HepG2 (cell line): Measurements from ENCODE around the gene TRIM72. TPM values are rescaled to one million over a fixed set of nuclear protein-coding genes. Genes with fewer than 3 reads are reported as not detected.
A peak's percentile ranks its signal among the peaks of the same experiment; 100 is the strongest.

Experiments
- ATF7 ChIP-seq, 2 experiments: fragments of 450-650 bp in 1 of 2; sonication (generic) in 1 of 2; formaldehyde crosslinking in 1 of 2; IDR thresholded peaks; 2 replicates each; pipeline versions ENCODE4 v1.4.0 to v1.6.1; 2016 to 2020; ENCODE audit warnings: antibody characterized with exemption in 1 of 2, mild to moderate bottlenecking in 1 of 2, missing genetic modification reagents in 1 of 2
- MTA1 ChIP-seq: sonication (generic); formaldehyde crosslinking; IDR thresholded peaks from 2 replicates; pipeline ENCODE4 v1.4.0; 2020; ENCODE audit warnings: missing genetic modification reagents, mild to moderate bottlenecking, borderline replicate concordance
- THYN1 ChIP-seq: sonication (generic); formaldehyde crosslinking; IDR thresholded peaks from 2 replicates; pipeline ENCODE4 v1.8.1; 2023; ENCODE audit warnings: low read depth, mild to moderate bottlenecking, moderate library complexity, missing genetic modification reagents, borderline replicate concordance
- ZNF33A ChIP-seq: sonication (generic); formaldehyde crosslinking; IDR thresholded peaks from 2 replicates; pipeline ENCODE4 v1.5.1; 2020; ENCODE audit warnings: missing genetic modification reagents, mild to moderate bottlenecking, moderate library complexity, borderline replicate concordance
- ZNF570 ChIP-seq: sonication (generic); formaldehyde crosslinking; IDR thresholded peaks from 2 replicates; pipeline ENCODE4 v1.4.0; 2020; ENCODE audit warnings: mild to moderate bottlenecking, missing genetic modification reagents, borderline replicate concordance
- ZNF598 ChIP-seq: sonication (generic); formaldehyde crosslinking; IDR thresholded peaks from 2 replicates; pipeline ENCODE4 v1.5.1; 2020; ENCODE audit warnings: mild to moderate bottlenecking, missing genetic modification reagents, borderline replicate concordance
- ZNF709 ChIP-seq: sonication (generic); formaldehyde crosslinking; IDR thresholded peaks from 2 replicates; pipeline ENCODE4 v1.5.0; 2020; ENCODE audit warnings: mild to moderate bottlenecking, missing genetic modification reagents
- ZNF766 ChIP-seq: sonication (generic); formaldehyde crosslinking; IDR thresholded peaks from 2 replicates; pipeline ENCODE4 v1.5.0; 2020; ENCODE audit warnings: missing genetic modification reagents, borderline replicate concordance
- ZNF777 ChIP-seq: sonication (generic); formaldehyde crosslinking; IDR thresholded peaks from 2 replicates; pipeline ENCODE4 v1.4.0; 2020; ENCODE audit warnings: missing genetic modification reagents
- polyA plus RNA-seq, 8 experiments: library from polyadenylated mRNA; depleted of rRNA in 3 of 8; stranded (reverse) in 7 of 8; unstranded in 1 of 8; fragments of >200 nt; fragmentation: Illumina TruSeq in 4 of 8; extraction: Trizol in 4 of 8; gene quantifications; 2 replicates each; pipeline versions ENCODE4 v1.2.1 to v1.2.3, GENCODE V29; 2011 to 2016; ENCODE audit warnings: low read depth in 4 of 8, missing spikeins in 1 of 8, mixed read lengths in 1 of 8; ENCODE audit not compliant: insufficient read depth in 1 of 8
- total RNA-seq, 5 experiments: library from RNA; depleted of rRNA; stranded (reverse); fragments of >200 nt; fragmentation: Illumina TruSeq; extraction: Trizol; gene quantifications; 2 replicates each; pipeline ENCODE4 v1.2.3, GENCODE V29; 2016; ENCODE audit warnings: low read depth in 1 of 5
- TF ChIP-seq, protein P1 (sequence below): sonication (generic); formaldehyde crosslinking; IDR thresholded peaks from 2 replicates; pipeline ENCODE4 v1.5.0; 2020; ENCODE audit warnings: missing genetic modification reagents
- TF ChIP-seq, protein P2 (sequence below): sonication (generic); formaldehyde crosslinking; IDR thresholded peaks from 2 replicates; pipeline ENCODE4 v1.4.0; 2020; ENCODE audit warnings: missing genetic modification reagents
- TF ChIP-seq, protein P3 (sequence below): sonication (generic); formaldehyde crosslinking; IDR thresholded peaks from 2 replicates; pipeline ENCODE4 v1.9.0; 2022; ENCODE audit warnings: missing genetic modification reagents, mild to moderate bottlenecking, borderline replicate concordance
- TF ChIP-seq, protein P4 (sequence below): sonication (generic); formaldehyde crosslinking; IDR thresholded peaks from 2 replicates; pipeline ENCODE4 v1.8.0; 2023; ENCODE audit warnings: mild to moderate bottlenecking, missing genetic modification reagents

TRIM72 gene
- total and polyA plus RNA-seq, 2 of the 13 experiments (the other 11 are each of a cell fraction or from before 2014, with no cell fraction given) = not detected

DNA sequence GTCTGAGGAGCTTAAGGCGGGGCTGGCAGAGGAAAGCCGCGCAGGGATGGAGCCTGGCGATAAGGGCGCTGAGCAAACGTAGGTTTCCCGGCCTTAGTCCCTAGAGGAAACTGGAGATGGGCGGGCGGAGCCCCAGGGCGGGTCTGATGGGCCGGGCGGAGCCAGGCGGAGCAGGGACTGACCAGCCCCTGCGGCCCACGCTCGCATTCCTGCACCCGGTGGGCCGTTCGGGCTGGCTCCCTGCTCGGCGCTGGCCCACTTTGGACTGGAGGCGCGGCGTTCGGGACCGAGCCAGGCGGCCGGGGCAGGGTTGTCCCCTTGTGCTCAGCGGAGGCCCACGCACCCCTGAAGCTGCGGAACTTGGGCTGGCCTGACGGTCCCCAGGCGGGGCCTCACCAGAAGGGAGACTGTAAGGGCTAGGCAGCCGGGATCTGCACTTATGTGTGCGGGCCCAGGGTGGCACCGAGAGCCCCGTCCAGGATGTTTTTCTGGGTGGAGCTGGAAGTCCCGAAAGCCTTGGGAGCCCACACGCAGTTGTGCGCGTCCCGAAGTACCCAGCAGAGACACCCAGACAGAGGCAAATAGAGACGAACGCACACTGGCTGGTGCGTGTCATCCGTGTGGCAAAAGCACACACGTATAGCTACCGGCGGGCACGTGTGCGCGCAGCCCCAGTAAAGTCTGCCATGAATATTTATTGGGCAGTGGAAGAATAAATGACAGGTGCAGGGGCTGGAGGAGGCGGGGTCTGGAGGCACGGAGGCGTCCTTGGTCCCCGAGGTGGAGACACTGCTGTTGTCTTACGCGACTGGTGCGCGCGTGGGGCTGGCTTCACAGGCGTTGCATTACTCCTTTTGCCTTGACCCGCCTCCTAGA, 1.6 kb downstream of the TRIM72 start (continued):
- TF ChIP-seq, protein P1, sequence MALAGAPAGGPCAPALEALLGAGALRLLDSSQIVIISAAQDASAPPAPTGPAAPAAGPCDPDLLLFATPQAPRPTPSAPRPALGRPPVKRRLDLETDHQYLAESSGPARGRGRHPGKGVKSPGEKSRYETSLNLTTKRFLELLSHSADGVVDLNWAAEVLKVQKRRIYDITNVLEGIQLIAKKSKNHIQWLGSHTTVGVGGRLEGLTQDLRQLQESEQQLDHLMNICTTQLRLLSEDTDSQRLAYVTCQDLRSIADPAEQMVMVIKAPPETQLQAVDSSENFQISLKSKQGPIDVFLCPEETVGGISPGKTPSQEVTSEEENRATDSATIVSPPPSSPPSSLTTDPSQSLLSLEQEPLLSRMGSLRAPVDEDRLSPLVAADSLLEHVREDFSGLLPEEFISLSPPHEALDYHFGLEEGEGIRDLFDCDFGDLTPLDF = no peak
- TF ChIP-seq, protein P2, sequence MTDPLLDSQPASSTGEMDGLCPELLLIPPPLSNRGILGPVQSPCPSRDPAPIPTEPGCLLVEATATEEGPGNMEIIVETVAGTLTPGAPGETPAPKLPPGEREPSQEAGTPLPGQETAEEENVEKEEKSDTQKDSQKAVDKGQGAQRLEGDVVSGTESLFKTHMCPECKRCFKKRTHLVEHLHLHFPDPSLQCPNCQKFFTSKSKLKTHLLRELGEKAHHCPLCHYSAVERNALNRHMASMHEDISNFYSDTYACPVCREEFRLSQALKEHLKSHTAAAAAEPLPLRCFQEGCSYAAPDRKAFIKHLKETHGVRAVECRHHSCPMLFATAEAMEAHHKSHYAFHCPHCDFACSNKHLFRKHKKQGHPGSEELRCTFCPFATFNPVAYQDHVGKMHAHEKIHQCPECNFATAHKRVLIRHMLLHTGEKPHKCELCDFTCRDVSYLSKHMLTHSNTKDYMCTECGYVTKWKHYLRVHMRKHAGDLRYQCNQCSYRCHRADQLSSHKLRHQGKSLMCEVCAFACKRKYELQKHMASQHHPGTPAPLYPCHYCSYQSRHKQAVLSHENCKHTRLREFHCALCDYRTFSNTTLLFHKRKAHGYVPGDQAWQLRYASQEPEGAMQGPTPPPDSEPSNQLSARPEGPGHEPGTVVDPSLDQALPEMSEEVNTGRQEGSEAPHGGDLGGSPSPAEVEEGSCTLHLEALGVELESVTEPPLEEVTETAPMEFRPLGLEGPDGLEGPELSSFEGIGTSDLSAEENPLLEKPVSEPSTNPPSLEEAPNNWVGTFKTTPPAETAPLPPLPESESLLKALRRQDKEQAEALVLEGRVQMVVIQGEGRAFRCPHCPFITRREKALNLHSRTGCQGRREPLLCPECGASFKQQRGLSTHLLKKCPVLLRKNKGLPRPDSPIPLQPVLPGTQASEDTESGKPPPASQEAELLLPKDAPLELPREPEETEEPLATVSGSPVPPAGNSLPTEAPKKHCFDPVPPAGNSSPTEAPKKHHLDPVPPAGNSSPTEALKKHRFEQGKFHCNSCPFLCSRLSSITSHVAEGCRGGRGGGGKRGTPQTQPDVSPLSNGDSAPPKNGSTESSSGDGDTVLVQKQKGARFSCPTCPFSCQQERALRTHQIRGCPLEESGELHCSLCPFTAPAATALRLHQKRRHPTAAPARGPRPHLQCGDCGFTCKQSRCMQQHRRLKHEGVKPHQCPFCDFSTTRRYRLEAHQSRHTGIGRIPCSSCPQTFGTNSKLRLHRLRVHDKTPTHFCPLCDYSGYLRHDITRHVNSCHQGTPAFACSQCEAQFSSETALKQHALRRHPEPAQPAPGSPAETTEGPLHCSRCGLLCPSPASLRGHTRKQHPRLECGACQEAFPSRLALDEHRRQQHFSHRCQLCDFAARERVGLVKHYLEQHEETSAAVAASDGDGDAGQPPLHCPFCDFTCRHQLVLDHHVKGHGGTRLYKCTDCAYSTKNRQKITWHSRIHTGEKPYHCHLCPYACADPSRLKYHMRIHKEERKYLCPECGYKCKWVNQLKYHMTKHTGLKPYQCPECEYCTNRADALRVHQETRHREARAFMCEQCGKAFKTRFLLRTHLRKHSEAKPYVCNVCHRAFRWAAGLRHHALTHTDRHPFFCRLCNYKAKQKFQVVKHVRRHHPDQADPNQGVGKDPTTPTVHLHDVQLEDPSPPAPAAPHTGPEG (CRISPR knock-in tag) = 0 out of 2 replicates have a peak, but pooled peaks have one; percentile 26
- TF ChIP-seq ZNF777 (CRISPR knock-in tag) = peak; percentile 36; the same call in 1 of the 2 replicates
- 0 out of 2 replicates have a peak, but pooled peaks have one; percentile 14 for TF ChIP-seq MTA1 (CRISPR knock-in tag)
- no peak for TF ChIP-seq ZNF33A (CRISPR knock-in tag)
- TF ChIP-seq, protein P3, sequence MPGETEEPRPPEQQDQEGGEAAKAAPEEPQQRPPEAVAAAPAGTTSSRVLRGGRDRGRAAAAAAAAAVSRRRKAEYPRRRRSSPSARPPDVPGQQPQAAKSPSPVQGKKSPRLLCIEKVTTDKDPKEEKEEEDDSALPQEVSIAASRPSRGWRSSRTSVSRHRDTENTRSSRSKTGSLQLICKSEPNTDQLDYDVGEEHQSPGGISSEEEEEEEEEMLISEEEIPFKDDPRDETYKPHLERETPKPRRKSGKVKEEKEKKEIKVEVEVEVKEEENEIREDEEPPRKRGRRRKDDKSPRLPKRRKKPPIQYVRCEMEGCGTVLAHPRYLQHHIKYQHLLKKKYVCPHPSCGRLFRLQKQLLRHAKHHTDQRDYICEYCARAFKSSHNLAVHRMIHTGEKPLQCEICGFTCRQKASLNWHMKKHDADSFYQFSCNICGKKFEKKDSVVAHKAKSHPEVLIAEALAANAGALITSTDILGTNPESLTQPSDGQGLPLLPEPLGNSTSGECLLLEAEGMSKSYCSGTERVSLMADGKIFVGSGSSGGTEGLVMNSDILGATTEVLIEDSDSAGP = peak; percentile 56; the same call in 1 of the 2 replicates
- peak; percentile 57; the same call in 1 of the 2 replicates for TF ChIP-seq ZNF709 (CRISPR knock-in tag)
- 0 out of 2 replicates have a peak, but pooled peaks have one; percentile 27 for TF ChIP-seq ZNF598
- TF ChIP-seq ATF7 (IDR thresholded peaks at IDR 0.05) = no peak
- 0 out of 2 replicates have a peak, but pooled peaks have one; percentile 40 for TF ChIP-seq ATF7 (CRISPR knock-in tag; IDR thresholded peaks at IDR 0.05)
- TF ChIP-seq ZNF766 (CRISPR knock-in tag) = no peak
- no peak for TF ChIP-seq ZNF570 (CRISPR knock-in tag)
- TF ChIP-seq, protein P4, sequence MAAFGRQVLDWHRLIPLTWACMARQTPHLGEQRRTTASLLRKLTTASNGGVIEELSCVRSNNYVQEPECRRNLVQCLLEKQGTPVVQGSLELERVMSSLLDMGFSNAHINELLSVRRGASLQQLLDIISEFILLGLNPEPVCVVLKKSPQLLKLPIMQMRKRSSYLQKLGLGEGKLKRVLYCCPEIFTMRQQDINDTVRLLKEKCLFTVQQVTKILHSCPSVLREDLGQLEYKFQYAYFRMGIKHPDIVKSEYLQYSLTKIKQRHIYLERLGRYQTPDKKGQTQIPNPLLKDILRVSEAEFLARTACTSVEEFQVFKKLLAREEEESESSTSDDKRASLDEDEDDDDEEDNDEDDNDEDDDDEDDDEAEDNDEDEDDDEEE = 0 out of 2 replicates have a peak, but pooled peaks have one; percentile 40
- TF ChIP-seq THYN1 = no peak
